RWPE2 (cell line): ENCODE data around the gene PHRF1.

ENCODE experiments used
- ATAC-seq: fragments of 200-7000 bp; cut with Tn5 transposase; 3 replicates; pipeline ENCODE4 v1.9.1; 2021; ENCODE audit warnings: low read depth
- DNase-seq: peaks from one replicate; pipeline ENCODE4 v3.0.0-alpha.2; 2020; ENCODE audit warnings: low spot score
- H3K27ac ChIP-seq: fragments of 450-650 bp; 2 replicates; pipeline ENCODE4 v1.5.1; 2017; ENCODE audit warnings: mild to moderate bottlenecking; ENCODE audit not compliant: poor library complexity, severe bottlenecking
- H3K27me3 ChIP-seq: fragments of 250-450 bp; sonication (Bioruptor Pico); 2 replicates; pipeline ENCODE4 v1.5.1; 2021; ENCODE audit warnings: mild to moderate bottlenecking, moderate library complexity; ENCODE audit not compliant: insufficient read depth, poor library complexity, severe bottlenecking
- H3K36me3 ChIP-seq: fragments of 250-450 bp; sonication (Bioruptor Pico); 2 replicates; pipeline ENCODE4 v1.5.1; 2020; ENCODE audit warnings: low read depth, mild to moderate bottlenecking, moderate library complexity
- H3K4me1 ChIP-seq: fragments of 250-450 bp; sonication (Bioruptor Pico); 2 replicates; pipeline ENCODE4 v1.5.1; 2021; ENCODE audit warnings: mild to moderate bottlenecking, moderate library complexity; ENCODE audit not compliant: insufficient read depth, poor library complexity, severe bottlenecking
- H3K4me3 ChIP-seq: fragments of 250-450 bp; sonication (Bioruptor Pico); 2 replicates; pipeline ENCODE4 v1.5.1; 2021; ENCODE audit warnings: mild to moderate bottlenecking, moderate library complexity; ENCODE audit not compliant: severe bottlenecking
- H3K9me3 ChIP-seq: fragments of 250-450 bp; sonication (Bioruptor Pico); 2 replicates; pipeline ENCODE4 v1.5.1; 2021; ENCODE audit warnings: mild to moderate bottlenecking, moderate library complexity; ENCODE audit not compliant: severe bottlenecking
- TF ChIP-seq, protein P1 (sequence below): fragments of 450-650 bp; IDR thresholded peaks from one replicate; pipeline ENCODE4 v1.5.1; 2017; ENCODE audit warnings: mild to moderate bottlenecking, moderate library complexity; ENCODE audit not compliant: poor library complexity, severe bottlenecking

PHRF1 gene

DNA sequence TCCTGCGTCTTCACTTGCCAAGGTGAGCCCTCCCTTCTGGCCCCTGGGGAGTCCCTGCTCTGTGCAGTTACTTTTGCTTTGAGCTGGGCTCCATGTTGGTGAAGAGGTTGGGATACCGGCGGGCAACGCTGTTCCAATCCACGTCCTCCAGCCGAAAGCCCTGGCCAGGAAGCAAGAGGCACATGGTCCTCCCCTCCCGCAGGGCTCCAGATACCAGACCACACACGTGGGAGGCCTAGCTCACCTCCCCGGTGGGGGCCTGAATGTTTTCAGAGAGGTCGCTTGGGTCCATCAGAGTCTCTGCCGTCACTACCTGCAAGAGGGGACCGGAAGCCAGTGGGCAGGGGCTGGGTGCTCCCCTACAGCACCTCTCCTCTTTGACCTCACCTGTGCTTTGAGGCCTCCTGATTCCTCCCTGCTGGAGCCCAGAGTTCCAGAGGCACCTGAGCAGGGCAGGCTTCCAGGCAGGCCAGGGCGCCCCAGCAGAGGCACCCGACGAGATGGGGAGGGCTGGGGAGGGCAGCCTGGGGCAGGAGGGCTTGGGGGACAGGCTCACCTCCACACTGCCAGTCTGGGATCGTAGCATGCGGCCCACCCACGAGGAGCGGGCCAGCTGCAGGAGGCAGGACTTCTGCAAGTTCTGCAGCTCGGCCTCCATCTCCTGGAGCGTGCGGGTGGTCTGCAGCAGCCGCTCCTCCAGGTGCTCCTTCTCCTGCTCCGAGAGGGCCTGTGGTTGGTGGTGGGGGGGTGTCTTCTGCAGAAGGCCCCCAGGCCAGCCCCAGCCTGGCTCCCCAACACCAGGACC, 18.7 kb upstream of the PHRF1 start:
- Histone ChIP-seq H3K27me3 (peaks cover 7% of the 10 kb centered on the region), H3K27ac (no peak overlapping the region), H3K36me3 (no peaks in the 10 kb centered on the region), H3K9me3 (no peaks in the 10 kb centered on the region), H3K4me1 (no peaks in the 10 kb centered on the region), H3K4me3 (no peak overlapping the region)
- TF ChIP-seq, protein P1, sequence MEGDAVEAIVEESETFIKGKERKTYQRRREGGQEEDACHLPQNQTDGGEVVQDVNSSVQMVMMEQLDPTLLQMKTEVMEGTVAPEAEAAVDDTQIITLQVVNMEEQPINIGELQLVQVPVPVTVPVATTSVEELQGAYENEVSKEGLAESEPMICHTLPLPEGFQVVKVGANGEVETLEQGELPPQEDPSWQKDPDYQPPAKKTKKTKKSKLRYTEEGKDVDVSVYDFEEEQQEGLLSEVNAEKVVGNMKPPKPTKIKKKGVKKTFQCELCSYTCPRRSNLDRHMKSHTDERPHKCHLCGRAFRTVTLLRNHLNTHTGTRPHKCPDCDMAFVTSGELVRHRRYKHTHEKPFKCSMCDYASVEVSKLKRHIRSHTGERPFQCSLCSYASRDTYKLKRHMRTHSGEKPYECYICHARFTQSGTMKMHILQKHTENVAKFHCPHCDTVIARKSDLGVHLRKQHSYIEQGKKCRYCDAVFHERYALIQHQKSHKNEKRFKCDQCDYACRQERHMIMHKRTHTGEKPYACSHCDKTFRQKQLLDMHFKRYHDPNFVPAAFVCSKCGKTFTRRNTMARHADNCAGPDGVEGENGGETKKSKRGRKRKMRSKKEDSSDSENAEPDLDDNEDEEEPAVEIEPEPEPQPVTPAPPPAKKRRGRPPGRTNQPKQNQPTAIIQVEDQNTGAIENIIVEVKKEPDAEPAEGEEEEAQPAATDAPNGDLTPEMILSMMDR, result no peak
- ATAC-seq (no peak), DNase-seq (no peak)

GRCh38 chr11:558503-558902, 17.8 kb upstream of the PHRF1 start:
- H3K27ac ChIP-seq, result no peak overlapping the region

GRCh38 chr11:559020-559620, 17.1 kb upstream of the PHRF1 start:
- DNase-seq, result no peak

More at GRCh38 chr11:558503-558902, 17.8 kb upstream of the PHRF1 start:
- H3K4me3 ChIP-seq, result no peak overlapping the region
- ATAC-seq (no peak), DNase-seq (no peak)
- H3K4me1 ChIP-seq, result no peaks in the 10 kb centered on the region
- no peaks in the 10 kb centered on the region for H3K9me3 ChIP-seq
- H3K36me3 ChIP-seq, result peaks cover 6% of the 10 kb centered on the region; the same call in 1 of the 2 replicates
- TF ChIP-seq, protein P1, result no peak
- H3K27me3 ChIP-seq, result peaks cover 7% of the 10 kb centered on the region

GRCh38 chr11:559712-560304, 16.5 kb upstream of the PHRF1 start:
- Histone ChIP-seq H3K27me3 (peaks cover 7% of the 10 kb centered on the region), H3K4me1 (no peaks in the 10 kb centered on the region), H3K4me3 (peak overlapping the region; percentile 93), H3K36me3 (peaks cover 15% of the 10 kb centered on the region), H3K27ac (peak overlapping the region; percentile 81), H3K9me3 (no peaks in the 10 kb centered on the region)
- no peak for DNase-seq
- TF ChIP-seq, protein P1, result no peak
- no peak for ATAC-seq

More at GRCh38 chr11:559020-559620, 17.1 kb upstream of the PHRF1 start:
- Histone ChIP-seq H3K9me3 (no peaks in the 10 kb centered on the region), H3K4me1 (no peaks in the 10 kb centered on the region), H3K36me3 (peaks cover 12% of the 10 kb centered on the region), H3K4me3 (no peak overlapping the region), H3K27me3 (peaks cover 7% of the 10 kb centered on the region), H3K27ac (no peak overlapping the region)
- TF ChIP-seq, protein P1, result no peak
- ATAC-seq, result no peak
